ENCODE data around the gene VWA5A. TPM values are rescaled to one million over a fixed set of nuclear protein-coding genes. Genes with fewer than 3 reads are reported as not detected.
"Not testable (repeated sequence)": the region's sequence is repeated elsewhere in the genome, so short reads cannot be mapped to it uniquely, and the experiment has no call there.

Gene VWA5A
- total and polyA plus RNA-seq, 2 experiments from 2014 or later, result 7.5 to 8.2 TPM

DNA sequence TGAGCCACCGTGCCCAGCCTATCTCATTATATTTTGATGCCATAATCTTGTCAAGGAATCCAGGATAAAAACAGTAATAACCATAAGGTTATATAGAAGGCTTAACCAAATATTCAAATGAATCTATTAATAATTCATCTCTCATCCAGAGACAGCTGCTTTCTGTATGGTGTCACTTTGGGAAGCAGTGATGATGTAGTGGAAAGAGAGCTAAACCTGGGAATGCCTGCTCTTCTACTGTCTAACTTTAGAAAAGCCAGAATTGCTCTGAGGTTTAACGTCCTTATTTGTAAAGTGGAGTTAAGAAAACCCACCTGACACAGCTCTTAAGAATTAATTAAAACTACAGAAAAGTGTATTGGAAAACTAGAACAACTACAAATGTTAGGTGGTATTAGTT lies 38.6 kb downstream of the VWA5A start:
- WGBS, 2 experiments (ENCODE audit: low coverage in 1 of 2, low lambda C conversion rate in 2 of 2, missing lambda C conversion rate in 2 of 2), result 40 to 44% methylated on average over 2 of the region's 2 CpGs

GRCh38 chr11:124159481-124159880 lies 44.2 kb downstream of the VWA5A start:
- H3K36me3 ChIP-seq (ENCODE audit: low read depth), result no peaks in the 10 kb centered on the region
- no peak for TF ChIP-seq EZH2phosphoT487 (IDR thresholded peaks at IDR 0.05; ENCODE audit: insufficient read depth, low read depth)
- no peak for TF ChIP-seq EZH2 (IDR thresholded peaks at IDR 0.05; ENCODE audit: insufficient read depth, poor library complexity, severe bottlenecking)

More for the DNA sequence above, 38.6 kb downstream of the VWA5A start:
- H3K4me3 ChIP-seq, result no peak overlapping the region
- H3K27ac ChIP-seq, result no peak overlapping the region
- no peaks in the 10 kb centered on the region for H3K4me1 ChIP-seq (ENCODE audit: insufficient read depth)
- H3K79me2 ChIP-seq (ENCODE audit: insufficient read depth), result no peaks in the 10 kb centered on the region
- H3F3A ChIP-seq (ENCODE audit: insufficient read depth), result no peaks in the 10 kb centered on the region
- H3K9me3 ChIP-seq (ENCODE audit: low read depth), result no peaks in the 10 kb centered on the region
- DNase-seq, result no peak
- in situ Hi-C loops (cut with MboI), result no loop called here
- no peak overlapping the region for H3K4me2 ChIP-seq (ENCODE audit: unreplicated experiment)
- H2AFZ ChIP-seq, result no peak overlapping the region
- no peaks in the 10 kb centered on the region; the same call in 1 of the 2 replicates for H3K27me3 ChIP-seq (replicated peaks; ENCODE audit: insufficient read depth)
- no peaks in the 10 kb centered on the region for H3K9me2 ChIP-seq (ENCODE audit: insufficient read depth)
- no peaks in the 10 kb centered on the region for H3K36me3 ChIP-seq (ENCODE audit: low read depth)
- H3K9ac ChIP-seq, result no peak overlapping the region
- H4K20me1 ChIP-seq (ENCODE audit: insufficient read depth), result no peaks in the 10 kb centered on the region
- TF ChIP-seq EZH2 (IDR thresholded peaks at IDR 0.05; ENCODE audit: insufficient read depth, poor library complexity, severe bottlenecking), result no peak
- TF ChIP-seq EZH2phosphoT487 (IDR thresholded peaks at IDR 0.05; ENCODE audit: insufficient read depth, low read depth), result no peak

DNA sequence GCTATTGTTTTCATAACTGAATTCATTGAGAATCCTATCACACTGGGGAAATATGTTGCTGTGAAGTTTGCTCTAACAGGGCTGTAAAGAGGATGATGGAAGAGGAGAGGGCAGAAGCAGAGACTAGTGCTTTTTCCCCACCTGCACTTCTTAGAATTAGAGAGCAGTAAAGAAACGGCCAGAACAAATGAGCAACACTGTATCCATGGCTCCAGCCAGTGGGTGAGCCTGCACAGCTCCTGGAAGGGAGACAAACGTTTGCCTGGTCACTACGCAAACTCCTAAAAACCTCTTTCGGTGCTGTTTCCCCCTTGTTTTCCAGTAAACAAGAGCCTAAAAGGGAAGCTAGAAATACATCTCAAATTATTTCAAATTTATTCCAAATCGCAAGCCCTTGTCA lies 45.7 kb downstream of the VWA5A start:
- no peaks in the 10 kb centered on the region for H3K4me1 ChIP-seq (ENCODE audit: insufficient read depth)
- H3K27ac ChIP-seq, result no peak overlapping the region
- WGBS, 2 experiments (ENCODE audit: low coverage in 1 of 2, low lambda C conversion rate in 2 of 2, missing lambda C conversion rate in 2 of 2), result 46 to 54% methylated on average over 5 of the region's 5 CpGs
- H3K9me2 ChIP-seq (ENCODE audit: insufficient read depth), result no peaks in the 10 kb centered on the region
- no peaks in the 10 kb centered on the region for H3F3A ChIP-seq (ENCODE audit: insufficient read depth)
- H3K36me3 ChIP-seq (ENCODE audit: low read depth), result no peaks in the 10 kb centered on the region
- H3K79me2 ChIP-seq (ENCODE audit: insufficient read depth), result no peaks in the 10 kb centered on the region
- no peak overlapping the region for H2AFZ ChIP-seq
- in situ Hi-C loops (cut with MboI), result no loop called here
- no peak overlapping the region for H3K4me2 ChIP-seq (ENCODE audit: unreplicated experiment)
- DNase-seq, result no peak
- no peaks in the 10 kb centered on the region for H4K20me1 ChIP-seq (ENCODE audit: insufficient read depth)
- H3K9me3 ChIP-seq (ENCODE audit: low read depth), result no peaks in the 10 kb centered on the region
- H3K9ac ChIP-seq, result no peak overlapping the region
- TF ChIP-seq EZH2phosphoT487 (IDR thresholded peaks at IDR 0.05; ENCODE audit: insufficient read depth, low read depth) (no peak), EZH2 (IDR thresholded peaks at IDR 0.05; ENCODE audit: insufficient read depth, poor library complexity, severe bottlenecking) (no peak)
- H3K27me3 ChIP-seq (replicated peaks; ENCODE audit: insufficient read depth), result no peaks in the 10 kb centered on the region
- H3K4me3 ChIP-seq, result no peak overlapping the region

More at GRCh38 chr11:124159481-124159880, 44.2 kb downstream of the VWA5A start:
- no peak overlapping the region for H3K27ac ChIP-seq
- no peak overlapping the region for H2AFZ ChIP-seq
- no peak overlapping the region for H3K4me3 ChIP-seq
- H3K9me2 ChIP-seq (ENCODE audit: insufficient read depth), result no peaks in the 10 kb centered on the region
- no peaks in the 10 kb centered on the region for H3K27me3 ChIP-seq (replicated peaks; ENCODE audit: insufficient read depth)
- DNase-seq, result no peak
- in situ Hi-C loops (cut with MboI), result no loop called here
- H3K9me3 ChIP-seq (ENCODE audit: low read depth), result no peaks in the 10 kb centered on the region
- H4K20me1 ChIP-seq (ENCODE audit: insufficient read depth), result no peaks in the 10 kb centered on the region
- H3K9ac ChIP-seq, result no peak overlapping the region
- H3F3A ChIP-seq (ENCODE audit: insufficient read depth), result no peaks in the 10 kb centered on the region
- no peaks in the 10 kb centered on the region for H3K4me1 ChIP-seq (ENCODE audit: insufficient read depth)
- H3K4me2 ChIP-seq (ENCODE audit: unreplicated experiment), result no peak overlapping the region
- H3K79me2 ChIP-seq (ENCODE audit: insufficient read depth), result no peaks in the 10 kb centered on the region

DNA sequence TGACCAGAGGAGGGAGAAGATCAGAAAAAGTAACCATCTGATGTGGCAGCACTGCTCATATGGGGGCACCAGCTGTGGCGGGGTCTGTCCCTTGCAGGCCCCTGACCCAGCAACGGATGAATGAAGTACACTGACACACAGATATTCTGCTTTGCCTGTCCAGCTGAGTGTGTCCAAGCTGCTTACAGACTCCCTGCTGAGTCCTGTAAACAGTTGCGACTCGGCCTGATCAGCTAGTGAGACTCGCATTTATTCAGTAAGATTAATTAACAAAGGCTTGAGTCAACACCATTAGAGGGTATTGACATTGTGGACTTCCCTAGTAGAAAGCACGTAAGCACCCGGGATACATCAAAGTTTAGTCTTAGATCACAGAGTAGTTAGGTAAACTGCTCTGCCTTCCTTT lies 52.6 kb downstream of the VWA5A start:
- Histone ChIP-seq H3K9me2 (ENCODE audit: insufficient read depth) (no peaks in the 10 kb centered on the region), H3K9ac (no peak overlapping the region), H3K4me3 (no peak overlapping the region), H3K4me1 (ENCODE audit: insufficient read depth) (no peaks in the 10 kb centered on the region), H3K27ac (no peak overlapping the region), H4K20me1 (ENCODE audit: insufficient read depth) (no peaks in the 10 kb centered on the region), H3K9me3 (ENCODE audit: low read depth) (no peaks in the 10 kb centered on the region), H3K36me3 (ENCODE audit: low read depth) (no peaks in the 10 kb centered on the region), H3F3A (ENCODE audit: insufficient read depth) (no peaks in the 10 kb centered on the region), H2AFZ (no peak overlapping the region), H3K79me2 (ENCODE audit: insufficient read depth) (no peaks in the 10 kb centered on the region), H3K4me2 (ENCODE audit: unreplicated experiment) (no peak overlapping the region), H3K27me3 (replicated peaks; ENCODE audit: insufficient read depth) (no peaks in the 10 kb centered on the region)
- TF ChIP-seq EZH2 (IDR thresholded peaks at IDR 0.05; ENCODE audit: insufficient read depth, poor library complexity, severe bottlenecking) (no peak), EZH2phosphoT487 (IDR thresholded peaks at IDR 0.05; ENCODE audit: insufficient read depth, low read depth) (no peak)
- in situ Hi-C loops (cut with MboI), result no loop called here
- DNase-seq, result no peak
- WGBS, 2 experiments (ENCODE audit: low coverage in 1 of 2, low lambda C conversion rate in 2 of 2, missing lambda C conversion rate in 2 of 2), result 50 to 52% methylated on average over 7 of the region's 7 CpGs

DNA sequence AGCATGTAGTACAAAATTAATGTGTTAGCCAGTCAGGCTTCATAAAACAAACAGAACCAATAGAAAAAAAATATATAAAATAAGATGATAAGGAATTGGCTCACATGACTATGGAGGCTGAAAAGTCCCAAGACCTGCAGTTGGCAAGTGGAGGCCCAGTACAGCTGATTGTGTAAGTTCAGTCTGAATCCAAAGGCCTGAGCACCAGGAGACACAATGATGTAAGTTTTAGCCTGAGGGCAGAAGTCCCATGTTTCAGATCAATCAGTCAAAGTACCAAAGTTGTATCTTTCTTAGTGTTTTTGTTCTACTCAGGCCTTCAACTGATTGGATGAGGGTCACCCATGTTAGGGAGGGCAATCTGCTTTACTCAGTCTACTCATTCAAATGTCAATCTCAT lies 53.5 kb downstream of the VWA5A start:
- Histone ChIP-seq H3K27ac (no peak overlapping the region), H3K9me2 (ENCODE audit: insufficient read depth) (no peaks in the 10 kb centered on the region), H3K79me2 (ENCODE audit: insufficient read depth) (no peaks in the 10 kb centered on the region), H4K20me1 (ENCODE audit: insufficient read depth) (no peaks in the 10 kb centered on the region), H3F3A (ENCODE audit: insufficient read depth) (no peaks in the 10 kb centered on the region), H3K27me3 (replicated peaks; ENCODE audit: insufficient read depth) (no peaks in the 10 kb centered on the region), H3K4me1 (ENCODE audit: insufficient read depth) (no peaks in the 10 kb centered on the region), H3K9me3 (ENCODE audit: low read depth) (no peaks in the 10 kb centered on the region), H3K4me2 (ENCODE audit: unreplicated experiment) (no peak overlapping the region), H3K4me3 (no peak overlapping the region), H3K9ac (no peak overlapping the region), H2AFZ (no peak overlapping the region), H3K36me3 (ENCODE audit: low read depth) (no peaks in the 10 kb centered on the region)
- TF ChIP-seq EZH2phosphoT487 (IDR thresholded peaks at IDR 0.05; ENCODE audit: insufficient read depth, low read depth) (no peak), EZH2 (IDR thresholded peaks at IDR 0.05; ENCODE audit: insufficient read depth, poor library complexity, severe bottlenecking) (no peak)
- DNase-seq, result no peak
- in situ Hi-C loops (cut with MboI), result no loop called here

DNA sequence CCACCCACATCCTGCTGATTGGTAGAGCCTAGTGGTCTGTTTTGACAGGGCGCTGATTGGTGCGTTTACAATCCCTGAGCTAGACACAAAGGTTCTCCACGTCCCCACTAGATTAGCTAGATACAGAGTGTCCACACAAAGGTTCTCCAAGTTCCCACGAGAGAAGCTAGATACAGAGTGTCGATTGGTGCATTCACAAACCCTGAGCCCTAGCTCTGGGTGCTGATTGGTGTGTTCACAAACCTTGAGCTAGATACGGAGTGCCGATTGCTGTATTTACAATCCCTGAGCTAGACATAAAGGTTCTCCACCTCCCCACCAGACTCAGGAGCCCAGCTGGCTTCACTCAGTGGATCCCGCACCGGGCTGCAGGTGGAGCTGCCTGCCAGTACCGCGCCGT lies 55.1 kb downstream of the VWA5A start:
- H3K9ac ChIP-seq; H3K9me3 ChIP-seq (ENCODE audit: low read depth); H3K4me3 ChIP-seq; H3K4me2 ChIP-seq (ENCODE audit: unreplicated experiment); H3K4me1 ChIP-seq (ENCODE audit: insufficient read depth); DNase-seq; H4K20me1 ChIP-seq (ENCODE audit: insufficient read depth); H3K9me2 ChIP-seq (ENCODE audit: insufficient read depth); H3K27ac ChIP-seq; in situ Hi-C loops (cut with MboI); H2AFZ ChIP-seq; H3K79me2 ChIP-seq (ENCODE audit: insufficient read depth); H3F3A ChIP-seq (ENCODE audit: insufficient read depth); H3K27me3 ChIP-seq (replicated peaks; ENCODE audit: insufficient read depth); H3K36me3 ChIP-seq (ENCODE audit: low read depth): not testable (repeated sequence)
- WGBS, 2 experiments (ENCODE audit: low coverage in 1 of 2, low lambda C conversion rate in 2 of 2, missing lambda C conversion rate in 2 of 2), result 63 to 100% methylated on average over 2 to 3 of the region's 12 CpGs

All from GM23248 (cell line).